MG63 (cell line): ENCODE measurements around the gene E2F1. TPM values are rescaled to one million over a fixed set of nuclear protein-coding genes. Genes with fewer than 3 reads are reported as not detected.
"Not testable (repeated sequence)": the region's sequence is repeated elsewhere in the genome, so short reads cannot be mapped to it uniquely, and the experiment has no call there.

ENCODE experiments used
- DNase-seq: peaks from one replicate; pipeline ENCODE4 v3.0.0-alpha.2; 2020
- H3K27me3 ChIP-seq: fragments of 250-450 bp; sonication (Bioruptor Pico); 2 replicates; pipeline ENCODE4 v1.5.1; 2020; ENCODE audit warnings: mild to moderate bottlenecking, moderate library complexity
- H3K36me3 ChIP-seq: fragments of 250-450 bp; sonication (Bioruptor Pico); 2 replicates; pipeline ENCODE4 v1.5.1; 2020; ENCODE audit warnings: mild to moderate bottlenecking, moderate library complexity
- H3K4me3 ChIP-seq: fragments of 250-450 bp; sonication (Bioruptor Pico); 2 replicates; pipeline ENCODE4 v1.5.1; 2020; ENCODE audit warnings: mild to moderate bottlenecking, moderate library complexity
- H3K9me3 ChIP-seq: fragments of 250-450 bp; sonication (Bioruptor Pico); 2 replicates; pipeline ENCODE4 v1.5.1; 2020; ENCODE audit warnings: mild to moderate bottlenecking, moderate library complexity
- total RNA-seq: library from RNA; depleted of rRNA; stranded (reverse); fragments of >200 nt; shearing (Covaris generic); gene quantifications from 2 replicates; pipeline ENCODE4 v1.2.3, GENCODE V29; 2014; ENCODE audit warnings: low replicate concordance; rRNA removed

The E2F1 gene
- total RNA-seq, 1 experiment from 2014 or later, result 52.1 TPM

- not testable (repeated sequence) for DNase-seq, H3K4me3 ChIP-seq, H3K27me3 ChIP-seq, H3K9me3 ChIP-seq
- H3K36me3 ChIP-seq, result peaks cover 15% of the 10 kb centered on the region
Measured at GRCh38 chr20:33646959-33647602, 39.1 kb downstream of the E2F1 start.

- Histone ChIP-seq H3K4me3 (no peak overlapping the region), H3K9me3 (no peaks in the 10 kb centered on the region), H3K36me3 (peaks cover 15% of the 10 kb centered on the region), H3K27me3 (no peaks in the 10 kb centered on the region)
- no peak for DNase-seq
Measured at GRCh38 chr20:33646191-33646590, 40.0 kb downstream of the E2F1 start.

GRCh38 chr20:33645396-33645795 lies 40.8 kb downstream of the E2F1 start:
- H3K4me3 ChIP-seq, result no peak overlapping the region
- no peaks in the 10 kb centered on the region for H3K9me3 ChIP-seq
- peaks cover 15% of the 10 kb centered on the region for H3K36me3 ChIP-seq
- H3K27me3 ChIP-seq, result no peaks in the 10 kb centered on the region
- DNase-seq, result no peak

- DNase-seq, result no peak
- Histone ChIP-seq H3K9me3 (no peaks in the 10 kb centered on the region), H3K27me3 (no peaks in the 10 kb centered on the region), H3K4me3 (no peak overlapping the region), H3K36me3 (peaks cover 15% of the 10 kb centered on the region)
Measured at GRCh38 chr20:33645072-33645358, 41.2 kb downstream of the E2F1 start.

- no peaks in the 10 kb centered on the region for H3K9me3 ChIP-seq
- no peak for DNase-seq
- no peak overlapping the region for H3K4me3 ChIP-seq
- H3K36me3 ChIP-seq, result peaks cover 15% of the 10 kb centered on the region
- no peaks in the 10 kb centered on the region for H3K27me3 ChIP-seq
Measured at GRCh38 chr20:33644313-33645071, 41.7 kb downstream of the E2F1 start.

GRCh38 chr20:33640287-33640686 lies 45.9 kb downstream of the E2F1 start:
- Histone ChIP-seq H3K9me3 (no peaks in the 10 kb centered on the region), H3K27me3 (no peaks in the 10 kb centered on the region), H3K4me3 (no peak overlapping the region), H3K36me3 (peaks cover 20% of the 10 kb centered on the region)
- DNase-seq, result no peak

GRCh38 chr20:33636776-33637175 lies 49.4 kb downstream of the E2F1 start:
- H3K27me3 ChIP-seq, result no peaks in the 10 kb centered on the region
- DNase-seq, result no peak
- no peak overlapping the region for H3K4me3 ChIP-seq
- peaks cover 13% of the 10 kb centered on the region for H3K36me3 ChIP-seq
- H3K9me3 ChIP-seq, result no peaks in the 10 kb centered on the region

GRCh38 chr20:33635341-33635740 lies 50.8 kb downstream of the E2F1 start:
- H3K4me3 ChIP-seq, result no peak overlapping the region
- peaks cover 13% of the 10 kb centered on the region for H3K36me3 ChIP-seq
- no peaks in the 10 kb centered on the region for H3K9me3 ChIP-seq
- DNase-seq, result no peak
- no peaks in the 10 kb centered on the region for H3K27me3 ChIP-seq

- not testable (repeated sequence) for H3K9me3 ChIP-seq, H3K27me3 ChIP-seq, H3K4me3 ChIP-seq, DNase-seq
- peaks cover 16% of the 10 kb centered on the region for H3K36me3 ChIP-seq
Measured at GRCh38 chr20:33631910-33632309, 54.3 kb downstream of the E2F1 start.

- DNase-seq, result no peak
- no peaks in the 10 kb centered on the region for H3K27me3 ChIP-seq
- no peak overlapping the region for H3K4me3 ChIP-seq
- no peaks in the 10 kb centered on the region for H3K9me3 ChIP-seq
- H3K36me3 ChIP-seq, result peaks cover 13% of the 10 kb centered on the region
Measured at GRCh38 chr20:33630507-33630906, 55.7 kb downstream of the E2F1 start.

GRCh38 chr20:33629979-33630378 lies 56.2 kb downstream of the E2F1 start:
- no peaks in the 10 kb centered on the region for H3K9me3 ChIP-seq
- peaks cover 14% of the 10 kb centered on the region for H3K36me3 ChIP-seq
- no peaks in the 10 kb centered on the region for H3K27me3 ChIP-seq
- DNase-seq, result no peak
- no peak overlapping the region for H3K4me3 ChIP-seq

GRCh38 chr20:33629533-33629932 lies 56.7 kb downstream of the E2F1 start:
- Histone ChIP-seq H3K27me3 (no peaks in the 10 kb centered on the region), H3K4me3 (no peak overlapping the region), H3K9me3 (no peaks in the 10 kb centered on the region), H3K36me3 (peaks cover 17% of the 10 kb centered on the region)
- no peak for DNase-seq

GRCh38 chr20:33627577-33628216 lies 58.5 kb downstream of the E2F1 start:
- H3K36me3 ChIP-seq, result peaks cover 20% of the 10 kb centered on the region
- no peak for DNase-seq
- no peaks in the 10 kb centered on the region for H3K9me3 ChIP-seq
- H3K27me3 ChIP-seq, result no peaks in the 10 kb centered on the region
- no peak overlapping the region for H3K4me3 ChIP-seq

GRCh38 chr20:33626190-33626589 lies 60.0 kb downstream of the E2F1 start:
- no peak overlapping the region for H3K4me3 ChIP-seq
- H3K36me3 ChIP-seq, result peaks cover 22% of the 10 kb centered on the region
- H3K27me3 ChIP-seq, result no peaks in the 10 kb centered on the region
- no peaks in the 10 kb centered on the region for H3K9me3 ChIP-seq
- DNase-seq, result no peak

Other genes with a start within 250 kb of the E2F1 start
- 14.0 and 15.7 TPM in 2 replicates for gene SNTA1, start 242.6 kb downstream of the E2F1 start, total RNA-seq
- gene CBFA2T2, start 196.3 kb downstream of the E2F1 start, total RNA-seq, result 7.2 and 7.5 TPM in 2 replicates
- not detected in 2 replicates for gene C20orf144, start 24.1 kb downstream of the E2F1 start, total RNA-seq
- gene ACTL10, start 19.4 kb downstream of the E2F1 start, total RNA-seq, result 2.4 and 3.5 TPM in 2 replicates
- 4.4 and 17.4 TPM in 2 replicates for gene NECAB3, start 12.0 kb downstream of the E2F1 start, total RNA-seq
- 1.5 and 2.7 TPM in 2 replicates for gene PXMP4, start 33.9 kb upstream of the E2F1 start, total RNA-seq
- gene ZNF341, start 45.6 kb upstream of the E2F1 start, total RNA-seq, result 1.0 and 1.5 TPM in 2 replicates
- gene CHMP4B, start 125.0 kb upstream of the E2F1 start, total RNA-seq, result 73.9 and 82.3 TPM in 2 replicates